CD4-positive, alpha-beta T cell treated with Interleukin-15 for 4 hours (primary cell): Measurements from ENCODE around the gene TAF11L13.

Experiments used
- DNase-seq: peaks from one replicate; pipeline ENCODE4 v3.0.0-alpha.2; 2020; ENCODE audit warnings: low spot score

The TAF11L13 gene

DNA sequence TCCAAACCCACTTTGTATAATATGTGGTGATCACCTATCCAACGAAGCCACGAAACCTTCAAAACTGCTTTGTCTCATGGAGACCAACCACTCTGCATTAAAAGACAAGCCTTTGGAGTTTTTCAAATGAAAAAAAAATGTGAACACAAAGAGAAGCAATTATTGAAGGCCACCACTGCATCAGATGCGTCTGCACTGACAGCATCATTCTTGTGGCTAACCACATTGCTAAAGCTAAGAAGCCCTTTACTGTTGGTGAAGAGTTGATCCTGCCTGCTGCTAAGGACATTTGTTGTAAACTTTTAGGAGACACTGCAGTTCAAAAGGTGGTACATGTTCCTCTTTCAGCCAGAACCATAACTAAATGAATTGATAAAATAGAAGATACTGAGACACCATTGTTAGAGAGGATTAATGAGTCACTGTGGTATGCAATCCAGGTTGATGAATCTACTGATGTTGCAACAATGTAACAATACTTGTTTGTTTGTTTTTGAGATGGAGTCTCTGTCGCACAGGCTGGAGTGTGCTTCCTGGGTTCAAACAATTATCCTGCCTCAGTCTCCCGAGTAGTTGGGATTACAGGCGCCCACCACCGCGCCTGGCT is 47.8 kb downstream of the TAF11L13 start:
- no peak for DNase-seq

DNA sequence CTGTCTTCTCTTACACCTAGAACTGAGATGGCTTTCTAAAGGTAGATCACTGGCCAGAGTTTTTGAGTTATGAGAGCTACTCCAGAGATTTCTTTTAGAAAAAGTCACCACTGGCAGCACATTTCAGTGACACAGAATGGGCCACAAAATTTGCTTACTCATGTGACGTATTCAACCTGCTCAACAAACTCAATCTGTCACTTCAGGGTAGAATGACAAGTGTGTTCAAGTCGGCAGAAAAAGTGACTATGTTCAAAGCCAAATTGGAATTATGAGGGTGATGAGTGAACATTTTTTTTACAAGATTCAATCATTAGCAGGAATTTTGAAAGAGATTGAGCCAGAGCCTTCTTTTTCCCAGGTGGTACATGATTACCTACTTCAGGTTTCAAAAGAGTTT is 48.8 kb downstream of the TAF11L13 start:
- DNase-seq = no peak
